PC-3 (cell line): Measurements from ENCODE around the gene FRRS1L. TPM values are rescaled to one million over a fixed set of nuclear protein-coding genes. Genes with fewer than 3 reads are reported as not detected.

Experiments used
- ATAC-seq: fragments of 200-7000 bp; cut with Tn5 transposase; 2 replicates; pipeline ENCODE4 v1.9.1; 2020; ENCODE audit warnings: mild to moderate bottlenecking, moderate library complexity
- BruUV-seq: library from RNA; stranded (reverse); fragments of 400-500 nt; replicated peaks from 2 replicates; lab custom pipeline; 2021; lab: Mats Ljungman, UMichigan
- CTCF ChIA-PET: fragments of 300-600 bp; sonication (Branson Sonifier 250); formaldehyde crosslinking; loops from one replicate; lab custom pipeline; 2022; ENCODE audit warnings: antibody characterized with exemption; lab: Charles Lee
- POLR2A ChIA-PET: fragments of 300-600 bp; sonication (Branson Sonifier 250); formaldehyde crosslinking; loops from one replicate; lab custom pipeline; 2022; ENCODE audit warnings: antibody characterized with exemption; ENCODE audit not compliant: unreplicated experiment; lab: Charles Lee
- DNase-seq: peaks from one replicate; pipeline ENCODE4 v3.0.0-alpha.2; 2015
- H2AFZ ChIP-seq: fragments of 300-600 bp; sonication (generic); 2 replicates; pipeline ENCODE4 v1.6.0; 2016; ENCODE audit warnings: antibody characterized with exemption, low read length
- H3F3A ChIP-seq: fragments of 300-600 bp; sonication (generic); one replicate; pipeline ENCODE4 v1.6.0; 2017; ENCODE audit warnings: antibody characterized with exemption, low read length, control low read depth, mild to moderate bottlenecking; ENCODE audit not compliant: unreplicated experiment
- H3K27ac ChIP-seq: fragments of 300-600 bp; sonication (generic); 2 replicates; pipeline ENCODE4 v1.5.1; 2016; ENCODE audit warnings: mild to moderate bottlenecking, low read length
- H3K27me3 ChIP-seq: fragments of 300-600 bp; sonication (generic); 2 replicates; pipeline ENCODE4 v1.6.1; 2016; ENCODE audit warnings: low read length, mixed read lengths
- H3K36me3 ChIP-seq: fragments of 300-600 bp; sonication (generic); 2 replicates; pipeline ENCODE4 v1.6.1; 2016; ENCODE audit warnings: low read depth, mixed run types, low read length, mixed read lengths
- H3K4me1 ChIP-seq: fragments of 300-600 bp; sonication (generic); 2 replicates; pipeline ENCODE4 v1.5.1; 2016; ENCODE audit warnings: low read length; ENCODE audit not compliant: insufficient read depth
- H3K4me2 ChIP-seq: fragments of 300-600 bp; sonication (generic); 2 replicates; pipeline ENCODE4 v1.6.0; 2016; ENCODE audit warnings: low read length
- H3K4me3 ChIP-seq: fragments of 300-600 bp; sonication (generic); 2 replicates; pipeline ENCODE4 v1.5.1; 2016; ENCODE audit warnings: mild to moderate bottlenecking, low read length, mixed read lengths
- H3K79me2 ChIP-seq: fragments of 300-600 bp; sonication (generic); 2 replicates; pipeline ENCODE4 v1.6.1; 2017; ENCODE audit warnings: low read length, mixed read lengths
- H3K9ac ChIP-seq: fragments of 300-600 bp; sonication (generic); 2 replicates; pipeline ENCODE4 v1.6.0; 2016; ENCODE audit warnings: mild to moderate bottlenecking, low read length
- H3K9me2 ChIP-seq: fragments of 300-600 bp; sonication (generic); replicated peaks from 2 replicates; pipeline ENCODE4 v1.6.1; 2016; ENCODE audit warnings: mixed run types, low read length, mixed read lengths
- H3K9me3 ChIP-seq: fragments of 300-600 bp; sonication (generic); 2 replicates; pipeline ENCODE4 v1.6.1; 2016; ENCODE audit warnings: low read length, mixed read lengths
- H4K20me1 ChIP-seq: fragments of 300-600 bp; sonication (generic); 2 replicates; pipeline ENCODE4 v1.6.1; 2016; ENCODE audit warnings: low read length, mixed read lengths
- EZH2 ChIP-seq: fragments of 300-600 bp; sonication (generic); IDR thresholded peaks from one replicate; pipeline ENCODE4 v1.6.1; 2017; ENCODE audit warnings: antibody characterized with exemption, mild to moderate bottlenecking, low read length; ENCODE audit not compliant: unreplicated experiment
- EZH2phosphoT487 ChIP-seq: fragments of 300-600 bp; sonication (generic); IDR thresholded peaks from 2 replicates; pipeline ENCODE4 v1.6.1; 2018; ENCODE audit warnings: mild to moderate bottlenecking, antibody characterized with exemption, low read length, borderline replicate concordance
- intact Hi-C: fragments of 100-400 bp; cut with micrococcal nuclease; formaldehyde crosslinking; loops from 2 replicates; pipeline ENCODE4 v1.9.0; 2023
- total RNA-seq: library from RNA; depleted of rRNA; stranded (reverse); fragments of >200 nt; gene quantifications from 2 replicates; pipeline ENCODE4 v1.2.3, GENCODE V29; 2014
- TF ChIP-seq, protein P1 (sequence below): fragments of 300-600 bp; sonication (generic); conservative IDR thresholded peaks from 2 replicates; pipeline ENCODE4 v1.5.1; 2017; ENCODE audit warnings: antibody characterized with exemption, low read depth, mild to moderate bottlenecking, low read length

The FRRS1L gene
- total RNA-seq, 1 experiment from 2014 or later: not detected

DNA sequence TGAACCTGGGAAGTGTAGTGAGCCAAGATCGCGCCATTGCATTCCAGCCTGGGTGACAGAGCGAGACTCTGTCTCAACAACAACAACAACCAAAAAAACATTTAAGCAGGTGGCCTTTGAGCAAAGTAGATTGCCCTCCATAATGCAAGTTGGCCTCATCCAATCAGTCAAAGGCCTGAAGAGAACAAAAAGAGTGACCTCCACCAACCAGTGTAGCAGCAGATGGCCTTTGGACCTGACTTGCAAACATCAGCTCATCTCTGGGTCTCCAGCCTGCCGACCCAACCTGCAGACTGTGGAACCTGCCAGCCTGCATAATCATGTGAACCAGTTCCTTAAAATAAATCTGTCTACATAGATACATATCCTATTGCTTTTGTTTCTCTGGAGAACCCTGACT is 7.5 kb downstream of the FRRS1L start:
- Histone ChIP-seq H3K9me2 (no peaks in the 10 kb centered on the region), H3K27me3 (no peaks in the 10 kb centered on the region), H3K9me3 (no peaks in the 10 kb centered on the region), H3K4me2 (no peak overlapping the region), H2AFZ (no peak overlapping the region), H4K20me1 (no peaks in the 10 kb centered on the region), H3F3A (no peaks in the 10 kb centered on the region), H3K4me3 (no peak overlapping the region), H3K79me2 (no peaks in the 10 kb centered on the region), H3K36me3 (no peaks in the 10 kb centered on the region), H3K27ac (no peak overlapping the region), H3K4me1 (no peaks in the 10 kb centered on the region), H3K9ac (no peak overlapping the region)
- ATAC-seq: no peak
- DNase-seq: no peak
- BruUV-seq: no TSS peak
- ChIA-PET POLR2A (no interaction called here), CTCF (no interaction called here)
- TF ChIP-seq, protein P1, sequence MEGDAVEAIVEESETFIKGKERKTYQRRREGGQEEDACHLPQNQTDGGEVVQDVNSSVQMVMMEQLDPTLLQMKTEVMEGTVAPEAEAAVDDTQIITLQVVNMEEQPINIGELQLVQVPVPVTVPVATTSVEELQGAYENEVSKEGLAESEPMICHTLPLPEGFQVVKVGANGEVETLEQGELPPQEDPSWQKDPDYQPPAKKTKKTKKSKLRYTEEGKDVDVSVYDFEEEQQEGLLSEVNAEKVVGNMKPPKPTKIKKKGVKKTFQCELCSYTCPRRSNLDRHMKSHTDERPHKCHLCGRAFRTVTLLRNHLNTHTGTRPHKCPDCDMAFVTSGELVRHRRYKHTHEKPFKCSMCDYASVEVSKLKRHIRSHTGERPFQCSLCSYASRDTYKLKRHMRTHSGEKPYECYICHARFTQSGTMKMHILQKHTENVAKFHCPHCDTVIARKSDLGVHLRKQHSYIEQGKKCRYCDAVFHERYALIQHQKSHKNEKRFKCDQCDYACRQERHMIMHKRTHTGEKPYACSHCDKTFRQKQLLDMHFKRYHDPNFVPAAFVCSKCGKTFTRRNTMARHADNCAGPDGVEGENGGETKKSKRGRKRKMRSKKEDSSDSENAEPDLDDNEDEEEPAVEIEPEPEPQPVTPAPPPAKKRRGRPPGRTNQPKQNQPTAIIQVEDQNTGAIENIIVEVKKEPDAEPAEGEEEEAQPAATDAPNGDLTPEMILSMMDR: no peak
- TF ChIP-seq EZH2 (no peak), EZH2phosphoT487 (no peak)
- intact Hi-C loops: no loop called here

- no peaks in the 10 kb centered on the region for H3K79me2 ChIP-seq
- no peak for ATAC-seq
- CTCF ChIA-PET: no interaction called here
Observed at GRCh38 chr9:109158651-109159050, 8.4 kb downstream of the FRRS1L start.

DNA sequence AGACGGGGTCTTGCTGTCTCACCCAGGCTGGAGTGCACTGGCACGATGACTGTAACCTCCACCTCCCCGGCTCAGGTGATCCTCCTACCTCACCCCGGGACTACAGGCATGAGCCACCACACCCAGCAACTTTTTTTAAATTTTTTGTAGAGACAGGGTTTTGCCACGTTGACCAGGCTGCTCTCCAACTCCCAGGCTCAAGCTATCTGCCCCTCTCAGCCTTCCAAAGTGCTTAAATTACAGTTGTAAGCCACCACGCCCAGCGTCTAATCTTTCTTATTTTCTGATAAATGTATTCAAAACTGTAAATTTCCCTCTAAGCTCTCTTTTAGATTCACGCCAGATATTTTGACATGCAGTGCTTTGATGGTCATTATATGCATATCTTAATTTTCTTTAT is 10.3 kb downstream of the FRRS1L start:
- POLR2A ChIA-PET: no interaction called here
- no peaks in the 10 kb centered on the region for H3F3A ChIP-seq
- H3K4me1 ChIP-seq: no peaks in the 10 kb centered on the region
- no peak overlapping the region for H3K9ac ChIP-seq
- no peak overlapping the region for H2AFZ ChIP-seq
- no peaks in the 10 kb centered on the region for H3K9me2 ChIP-seq
- ATAC-seq (no peak), DNase-seq (no peak)
- CTCF ChIA-PET: no interaction called here
- BruUV-seq: no TSS peak
- H3K9me3 ChIP-seq: no peaks in the 10 kb centered on the region
- H4K20me1 ChIP-seq: no peaks in the 10 kb centered on the region
- intact Hi-C loops: no loop called here
- no peak overlapping the region for H3K4me3 ChIP-seq
- H3K4me2 ChIP-seq: no peak overlapping the region
- H3K27me3 ChIP-seq: no peaks in the 10 kb centered on the region
- no peaks in the 10 kb centered on the region for H3K79me2 ChIP-seq
- H3K27ac ChIP-seq: no peak overlapping the region
- no peak for TF ChIP-seq EZH2phosphoT487
- TF ChIP-seq, protein P1: no peak
- TF ChIP-seq EZH2: no peak
- H3K36me3 ChIP-seq: no peaks in the 10 kb centered on the region

More at GRCh38 chr9:109158651-109159050, 8.4 kb downstream of the FRRS1L start:
- no peaks in the 10 kb centered on the region for H3K4me1 ChIP-seq
- H3K4me2 ChIP-seq: no peak overlapping the region
- TF ChIP-seq EZH2 (no peak), EZH2phosphoT487 (no peak)
- TF ChIP-seq, protein P1: no peak
- no peaks in the 10 kb centered on the region for H3K36me3 ChIP-seq
- H3K27ac ChIP-seq: no peak overlapping the region
- POLR2A ChIA-PET: no interaction called here
- BruUV-seq: no TSS peak
- H3K9ac ChIP-seq: no peak overlapping the region
- no peak for DNase-seq
- no peaks in the 10 kb centered on the region for H3K27me3 ChIP-seq
- intact Hi-C loops: no loop called here
- no peaks in the 10 kb centered on the region for H3K9me2 ChIP-seq
- H2AFZ ChIP-seq: no peak overlapping the region
- H4K20me1 ChIP-seq: no peaks in the 10 kb centered on the region
- no peak overlapping the region for H3K4me3 ChIP-seq
- H3F3A ChIP-seq: no peaks in the 10 kb centered on the region
- H3K9me3 ChIP-seq: no peaks in the 10 kb centered on the region
